GM12878 (cell line): ENCODE results near the gene DDX52. TPM values are rescaled to one million over a fixed set of nuclear protein-coding genes. Genes with fewer than 3 reads are reported as not detected.

ENCODE experiments used
- MTA3 ChIP-seq: IDR thresholded peaks from 2 replicates; pipeline ENCODE4 v1.6.1; 2012; ENCODE audit warnings: low read length, inconsistent platforms, borderline replicate concordance
- MYB ChIP-seq: fragments of 150-350 bp; IDR thresholded peaks from 2 replicates; pipeline ENCODE4 v1.6.1; 2014; ENCODE audit warnings: mild to moderate bottlenecking, low read depth, low read length, borderline replicate concordance
- NR2C2 ChIP-seq: IDR thresholded peaks from 2 replicates; pipeline ENCODE4 v1.6.1; 2011; ENCODE audit warnings: borderline replicate concordance, low read depth; ENCODE audit not compliant: control insufficient read depth, insufficient read length
- SIN3A ChIP-seq: IDR thresholded peaks from 2 replicates; pipeline ENCODE4 v1.6.1; 2012; ENCODE audit warnings: low read depth, low read length, improper control_type of control experiment
- YY1 ChIP-seq: IDR thresholded peaks from 2 replicates; pipeline ENCODE4 v1.6.1; 2011; ENCODE audit warnings: low read depth, mild to moderate bottlenecking, low read length
- ZNF384 ChIP-seq: IDR thresholded peaks from 2 replicates; pipeline ENCODE4 v1.6.1; 2012; ENCODE audit warnings: low read depth, mild to moderate bottlenecking, low read length, improper control_type of control experiment, borderline replicate concordance
- polyA plus RNA-seq, 11 experiments: library from polyadenylated mRNA; depleted of rRNA in 4 of 11; unstranded in 6 of 11; stranded (reverse) in 5 of 11; fragments of >200 nt; fragmentation: Nextera tagmentation in 4 of 11; fragmentation: Illumina TruSeq in 1 of 11; extraction: Ambion mirVana in 4 of 11; extraction: Trizol in 1 of 11; gene quantifications; 1 replicate in 1 of 11; 2 replicates in 10 of 11; pipeline versions ENCODE4 v1.2.1 to v1.2.3, GENCODE V29; 2011 to 2016; ENCODE audit warnings: inconsistent platforms in 2 of 11, missing spikeins in 2 of 11, low read depth in 1 of 11
- total RNA-seq, 4 experiments: library from RNA; depleted of rRNA in 3 of 4; stranded (reverse); fragments of >200 nt in 3 of 4; fragmentation: Illumina TruSeq in 1 of 4; extraction: Trizol in 1 of 4; gene quantifications; 2 replicates each; pipeline versions ENCODE4 v1.2.1 to v1.2.3, GENCODE V29; 2013 to 2021
- TF ChIP-seq, protein P1 (sequence below): IDR thresholded peaks from 2 replicates; pipeline ENCODE4 v1.6.1; 2011; ENCODE audit warnings: mild to moderate bottlenecking, low read depth, low read length, moderate library complexity; ENCODE audit not compliant: insufficient replicate concordance
- TF ChIP-seq, protein P2 (sequence below): fragments of 450-650 bp; IDR thresholded peaks from 2 replicates; pipeline ENCODE4 v1.6.1; 2017; ENCODE audit warnings: low read depth, mild to moderate bottlenecking, moderate library complexity
- TF ChIP-seq, protein P3 (sequence below): fragments of 450-650 bp; formaldehyde crosslinking; IDR thresholded peaks from 2 replicates; pipeline ENCODE4 v1.4.0; 2022; ENCODE audit warnings: mild to moderate bottlenecking, moderate library complexity

The DDX52 gene
- total and polyA plus RNA-seq, 10 of the 15 experiments (the other 5 are each of a cell fraction or from before 2014, with no cell fraction given), result 14.8 to 49.7 (median 26.3) TPM

DNA sequence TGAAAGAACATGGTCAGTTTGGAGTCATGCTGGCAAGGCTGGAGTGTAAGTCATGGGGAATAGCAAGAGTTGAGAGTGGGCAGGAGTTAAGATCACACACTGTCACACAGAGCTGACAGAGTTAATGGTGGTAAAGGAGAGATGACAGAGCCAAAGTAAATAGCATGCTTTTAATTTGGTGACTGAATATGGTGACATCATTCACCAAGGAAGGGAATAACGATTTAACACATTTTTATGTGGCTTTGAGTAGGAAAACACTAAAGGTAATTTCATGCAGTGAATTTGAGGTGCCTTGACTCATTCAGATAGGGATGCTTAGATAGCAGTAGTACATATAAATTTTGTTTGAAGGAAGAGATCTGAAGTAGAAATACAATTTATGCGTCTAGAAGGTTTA is 76.1 kb downstream of the DDX52 start (continued):
- TF ChIP-seq, protein P1, sequence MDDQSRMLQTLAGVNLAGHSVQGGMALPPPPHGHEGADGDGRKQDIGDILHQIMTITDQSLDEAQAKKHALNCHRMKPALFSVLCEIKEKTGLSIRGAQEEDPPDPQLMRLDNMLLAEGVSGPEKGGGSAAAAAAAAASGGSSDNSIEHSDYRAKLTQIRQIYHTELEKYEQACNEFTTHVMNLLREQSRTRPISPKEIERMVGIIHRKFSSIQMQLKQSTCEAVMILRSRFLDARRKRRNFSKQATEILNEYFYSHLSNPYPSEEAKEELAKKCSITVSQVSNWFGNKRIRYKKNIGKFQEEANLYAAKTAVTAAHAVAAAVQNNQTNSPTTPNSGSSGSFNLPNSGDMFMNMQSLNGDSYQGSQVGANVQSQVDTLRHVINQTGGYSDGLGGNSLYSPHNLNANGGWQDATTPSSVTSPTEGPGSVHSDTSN, result no peak
- TF ChIP-seq, protein P2, sequence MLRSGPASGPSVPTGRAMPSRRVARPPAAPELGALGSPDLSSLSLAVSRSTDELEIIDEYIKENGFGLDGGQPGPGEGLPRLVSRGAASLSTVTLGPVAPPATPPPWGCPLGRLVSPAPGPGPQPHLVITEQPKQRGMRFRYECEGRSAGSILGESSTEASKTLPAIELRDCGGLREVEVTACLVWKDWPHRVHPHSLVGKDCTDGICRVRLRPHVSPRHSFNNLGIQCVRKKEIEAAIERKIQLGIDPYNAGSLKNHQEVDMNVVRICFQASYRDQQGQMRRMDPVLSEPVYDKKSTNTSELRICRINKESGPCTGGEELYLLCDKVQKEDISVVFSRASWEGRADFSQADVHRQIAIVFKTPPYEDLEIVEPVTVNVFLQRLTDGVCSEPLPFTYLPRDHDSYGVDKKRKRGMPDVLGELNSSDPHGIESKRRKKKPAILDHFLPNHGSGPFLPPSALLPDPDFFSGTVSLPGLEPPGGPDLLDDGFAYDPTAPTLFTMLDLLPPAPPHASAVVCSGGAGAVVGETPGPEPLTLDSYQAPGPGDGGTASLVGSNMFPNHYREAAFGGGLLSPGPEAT, result no peak
- no peak for TF ChIP-seq MYB
- TF ChIP-seq SIN3A, result no peak
- TF ChIP-seq NR2C2, result no peak
- TF ChIP-seq YY1, result no peak
- TF ChIP-seq, protein P3, sequence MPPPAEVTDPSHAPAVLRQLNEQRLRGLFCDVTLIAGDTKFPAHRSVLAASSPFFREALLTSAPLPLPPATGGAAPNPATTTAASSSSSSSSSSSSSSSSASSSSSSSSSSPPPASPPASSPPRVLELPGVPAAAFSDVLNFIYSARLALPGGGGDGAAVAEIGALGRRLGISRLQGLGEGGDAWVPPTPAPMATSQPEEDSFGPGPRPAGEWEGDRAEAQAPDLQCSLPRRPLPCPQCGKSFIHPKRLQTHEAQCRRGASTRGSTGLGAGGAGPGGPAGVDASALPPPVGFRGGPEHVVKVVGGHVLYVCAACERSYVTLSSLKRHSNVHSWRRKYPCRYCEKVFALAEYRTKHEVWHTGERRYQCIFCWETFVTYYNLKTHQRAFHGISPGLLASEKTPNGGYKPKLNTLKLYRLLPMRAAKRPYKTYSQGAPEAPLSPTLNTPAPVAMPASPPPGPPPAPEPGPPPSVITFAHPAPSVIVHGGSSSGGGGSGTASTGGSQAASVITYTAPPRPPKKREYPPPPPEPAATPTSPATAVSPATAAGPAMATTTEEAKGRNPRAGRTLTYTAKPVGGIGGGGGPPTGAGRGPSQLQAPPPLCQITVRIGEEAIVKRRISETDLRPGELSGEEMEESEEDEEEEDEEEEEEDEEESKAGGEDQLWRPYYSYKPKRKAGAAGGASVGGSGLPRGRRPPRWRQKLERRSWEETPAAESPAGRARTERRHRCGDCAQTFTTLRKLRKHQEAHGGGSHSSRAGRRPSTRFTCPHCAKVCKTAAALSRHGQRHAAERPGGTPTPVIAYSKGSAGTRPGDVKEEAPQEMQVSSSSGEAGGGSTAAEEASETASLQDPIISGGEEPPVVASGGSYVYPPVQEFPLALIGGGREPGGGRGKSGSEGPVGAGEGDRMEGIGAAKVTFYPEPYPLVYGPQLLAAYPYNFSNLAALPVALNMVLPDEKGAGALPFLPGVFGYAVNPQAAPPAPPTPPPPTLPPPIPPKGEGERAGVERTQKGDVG, result no peak
- TF ChIP-seq MTA3, result no peak
- TF ChIP-seq ZNF384, result no peak
